Fibroblast of peridontal ligament (primary cell): ENCODE results near the gene DCAF11.

Experiments used
- DNase-seq: peaks from one replicate; pipeline ENCODE4 v3.0.0-alpha.2; 2010; ENCODE audit errors: extremely low read depth

The DCAF11 gene

DNA sequence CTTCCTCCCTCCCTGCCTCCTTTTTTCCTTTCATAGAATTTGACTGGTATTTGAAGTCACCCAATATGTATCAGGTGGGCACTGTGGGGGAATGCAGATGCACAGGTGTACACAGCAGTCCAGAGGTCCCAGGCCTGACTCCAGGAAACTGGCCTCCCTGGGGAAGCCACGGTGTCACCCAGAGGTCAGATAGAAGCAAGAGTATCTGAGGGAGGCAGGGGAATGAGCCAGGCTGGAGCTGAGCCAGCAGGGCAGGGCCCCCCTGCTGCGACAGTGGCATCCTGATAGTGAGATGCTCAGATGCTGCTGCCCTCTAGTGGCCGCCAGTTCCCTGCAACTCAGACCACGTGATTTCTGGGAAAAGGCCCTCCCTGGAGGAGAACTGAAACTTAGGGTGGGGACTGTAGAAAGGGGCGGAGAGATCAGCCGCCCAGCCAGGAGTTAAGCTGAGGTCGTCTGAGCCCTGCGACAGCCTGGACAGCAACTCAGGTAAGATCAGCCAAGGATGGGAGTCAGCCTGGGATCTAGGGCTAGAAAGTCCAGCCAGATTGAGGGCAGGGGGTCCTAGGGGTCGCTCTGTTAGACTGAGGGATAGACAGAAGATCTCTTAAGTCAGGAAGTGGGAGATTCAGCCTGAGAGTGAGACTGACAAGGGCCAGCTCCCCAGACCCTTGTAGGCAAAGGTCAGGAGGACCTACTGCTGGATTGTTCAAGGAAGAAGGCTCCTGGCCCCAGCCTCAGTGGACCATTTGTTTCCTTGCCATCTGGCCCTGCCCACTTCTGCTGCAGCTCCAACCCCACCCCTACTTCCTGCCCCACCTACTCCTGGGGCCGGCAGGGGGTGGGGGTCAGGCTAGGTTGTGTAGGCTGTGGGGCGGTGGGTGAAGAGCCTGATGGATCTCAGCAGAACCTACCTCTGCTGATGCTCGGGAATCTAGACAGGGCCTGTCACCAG, 46.5 kb downstream of the DCAF11 start, which contains the start of gene IRF9:
IRF9 (plus strand) TSS at position 416 of the 955 bp plus-strand sequence. CDS start 880 bp downstream, outside the sequence.
- peak; percentile 97 for DNase-seq

GRCh38 chr14:24162093-24162492, 47.5 kb downstream of the DCAF11 start:
- DNase-seq, result peak; percentile 16

- DNase-seq, result no peak
Observed at GRCh38 chr14:24164518-24164991, 50.0 kb downstream of the DCAF11 start.

GRCh38 chr14:24165785-24166184, 51.2 kb downstream of the DCAF11 start:
- no peak for DNase-seq

GRCh38 chr14:24167469-24168114, 53.0 kb downstream of the DCAF11 start:
- no peak for DNase-seq

DNA sequence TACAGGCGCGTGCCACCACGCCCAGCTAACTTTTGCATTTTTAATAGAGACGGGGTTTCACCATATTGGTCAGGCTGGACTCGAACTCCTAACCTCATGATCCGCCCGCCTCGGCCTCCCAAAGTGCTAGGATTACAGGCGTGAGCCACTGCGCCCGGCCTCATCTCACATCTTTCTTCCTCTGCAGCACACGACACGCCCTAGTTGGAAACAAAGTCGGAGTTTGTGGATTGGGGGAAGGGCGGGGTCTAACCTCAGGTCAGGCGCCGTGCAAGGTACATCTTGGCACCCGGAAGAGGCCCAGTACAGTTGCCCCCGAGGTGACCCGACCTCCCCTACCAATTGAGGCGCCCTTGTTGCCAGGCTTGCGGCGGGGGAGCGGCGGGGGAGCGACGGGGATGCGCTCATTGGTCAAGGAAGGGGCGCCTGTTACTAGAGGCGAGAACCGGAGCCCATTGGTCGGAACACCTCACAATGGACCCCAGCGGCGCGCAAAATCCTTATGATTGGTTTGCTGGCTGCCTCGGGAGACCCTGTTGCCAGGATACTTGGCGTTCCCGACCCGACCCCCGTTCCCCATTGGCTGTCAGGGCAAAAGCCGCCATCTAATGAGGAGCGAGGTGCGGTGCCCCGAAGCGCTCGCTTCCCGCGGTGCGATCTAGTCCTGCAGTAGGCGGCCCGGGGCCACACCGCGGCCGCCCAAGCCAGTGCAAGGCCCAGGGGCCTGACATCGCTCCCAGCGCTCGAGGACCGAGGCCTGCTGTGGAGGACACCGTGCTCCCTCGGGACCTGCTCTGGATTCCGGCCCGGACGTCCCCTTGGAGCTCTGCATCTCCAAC, 57.1 kb downstream of the DCAF11 start, which contains the start of gene REC8:
REC8 (plus strand) TSS at position 659 of the 839 bp plus-strand sequence. CDS start 473 bp downstream, outside the sequence.
- no peak for DNase-seq

DNA sequence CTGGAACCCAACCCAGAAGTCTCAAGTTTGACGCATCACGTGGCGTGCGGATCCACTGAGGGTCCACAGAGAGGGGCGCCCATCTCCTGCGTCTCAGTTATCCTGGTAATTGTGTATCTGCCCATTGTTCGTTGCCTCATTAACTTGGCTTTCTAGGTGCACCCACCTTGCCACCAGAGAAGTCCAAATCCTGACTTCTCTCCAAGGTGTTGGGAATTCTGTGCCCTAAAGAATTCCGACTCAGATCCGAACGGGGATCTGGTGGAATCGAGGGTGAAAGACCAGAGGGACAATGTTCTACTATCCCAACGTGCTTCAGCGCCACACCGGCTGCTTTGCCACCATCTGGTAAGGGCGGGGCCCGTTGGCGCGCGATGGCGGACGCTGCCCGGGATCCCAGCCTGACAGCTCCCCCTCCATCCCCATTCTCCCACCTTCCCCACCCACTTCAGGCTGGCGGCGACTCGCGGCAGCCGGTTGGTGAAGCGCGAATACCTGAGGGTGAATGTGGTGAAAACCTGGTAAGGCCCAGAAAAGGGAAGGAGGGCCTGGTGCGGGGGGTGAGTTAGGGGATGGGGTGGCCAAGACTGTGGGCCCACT, 57.8 kb downstream of the DCAF11 start:
- DNase-seq, result no peak

- DNase-seq, result no peak
Observed at GRCh38 chr14:24172871-24173281, 58.3 kb downstream of the DCAF11 start.
